Ovary (tissue), 9 donors: ENCODE data around the gene SMTNL2. TPM values are rescaled to one million over a fixed set of nuclear protein-coding genes. Genes with fewer than 3 reads are reported as not detected.
"Not testable (repeated sequence)": the region's sequence is repeated elsewhere in the genome, so short reads cannot be mapped to it uniquely, and the experiment has no call there.

Experiments
- DNase-seq, 5 donors: peaks; one replicate each; pipeline ENCODE4 v3.0.0-alpha.2; 2019 to 2020
- H3K27ac ChIP-seq, 2 donors: fragments of 200-600 bp; one replicate each; pipeline versions ENCODE4 v1.5.1 to v1.8.0; 2019 to 2022
- H3K27me3 ChIP-seq: fragments of 200-600 bp; one replicate; pipeline ENCODE4 v1.8.0; 2022
- H3K36me3 ChIP-seq: fragments of 200-600 bp; sonication (generic); one replicate; pipeline ENCODE4 v1.5.1; 2019
- H3K4me1 ChIP-seq: one replicate; pipeline ENCODE4 v1.8.1; 2013; ENCODE audit warnings: mild to moderate bottlenecking, moderate library complexity; ENCODE audit not compliant: insufficient read depth
- H3K4me3 ChIP-seq: fragments of 200-600 bp; sonication (generic); one replicate; pipeline ENCODE4 v1.5.1; 2017
- H3K9me3 ChIP-seq, 2 donors: fragments of 200-600 bp in 1 of 2; sonication (generic) in 1 of 2; one replicate each; pipeline versions ENCODE4 v1.5.1 to v1.8.1; 2013 to 2019; ENCODE audit warnings: mild to moderate bottlenecking in 1 of 2, moderate library complexity in 1 of 2
- EP300 ChIP-seq: sonication (generic); formaldehyde crosslinking; IDR thresholded peaks from one replicate; pipeline ENCODE4 v1.6.1; 2017; ENCODE audit warnings: antibody characterized with exemption
- POLR2A ChIP-seq: fragments of 450-650 bp; IDR thresholded peaks from one replicate; pipeline ENCODE4 v1.6.1; 2017; ENCODE audit warnings: antibody characterized with exemption, mild to moderate bottlenecking, moderate library complexity
- WGBS, 3 donors: extraction: QIAGEN DNeasy Blood & Tissue Kit in 1 of 3; methylation state at CpG; one replicate each; pipeline versions ENCODE4 v1.1.5 to v1.1.7; 2013 to 2017; 5-methylcytosine and 5-hydroxymethylcytosine counted together
- intact Hi-C, 4 donors: fragments of 100-400 bp; cut with DNase I; formaldehyde crosslinking; loops; one replicate each; pipeline versions ENCODE4 v1.11.0 to v1.15.1; 2022 to 2023
- polyA plus RNA-seq, 2 donors: library from polyadenylated mRNA; stranded (reverse); fragments of 200-250 nt in 1 of 2; fragments of 350-450 nt in 1 of 2; fragmentation: Illumina TruSeq in 1 of 2; extraction: RNeasy Lipid Tissue Mini Kit (QIAGEN cat#74804) in 1 of 2; gene quantifications; one replicate each; pipeline ENCODE4 v1.2.3, GENCODE V29; 2013 to 2014
- total RNA-seq, 7 donors: library from RNA; depleted of rRNA in 2 of 7; stranded (reverse); fragments of >200 nt in 2 of 7; fragmentation: NEBNext Ultra II Directional in 3 of 7; extraction: Animal tissue kit (Norgen Biotek cat#: 25700) in 3 of 7; gene quantifications; one replicate each; pipeline versions ENCODE4 v1.1.0 to v1.2.4, GENCODE V29; 2016 to 2023
- TF ChIP-seq, protein P1 (sequence below), 3 donors: fragments of 450-650 bp in 2 of 3; fragments of 200-600 bp in 1 of 3; IDR thresholded peaks; one replicate each; pipeline versions ENCODE4 v1.5.1 to v1.8.0; 2016 to 2022; ENCODE audit warnings: antibody characterized with exemption in 3 of 3, mild to moderate bottlenecking in 1 of 3
- donor health status: DM: no; HTN: no; CAD: no; lungs with moderate emphysema.
- donor health status: DM: no; HTN: no; CAD: no.
- donor health status: Bipolar disorder and iron deficiency.
- donor health status: DM: yes; HTN: yes; CAD: no.
- donor health status: DM: no; HTN: no; CAD: no.
- donor health status: DM: yes; HTN: yes; CAD: no.

Gene SMTNL2
- total and polyA plus RNA-seq, 9 donors: 3.7 to 34.3 (median 15.1) TPM

DNA sequence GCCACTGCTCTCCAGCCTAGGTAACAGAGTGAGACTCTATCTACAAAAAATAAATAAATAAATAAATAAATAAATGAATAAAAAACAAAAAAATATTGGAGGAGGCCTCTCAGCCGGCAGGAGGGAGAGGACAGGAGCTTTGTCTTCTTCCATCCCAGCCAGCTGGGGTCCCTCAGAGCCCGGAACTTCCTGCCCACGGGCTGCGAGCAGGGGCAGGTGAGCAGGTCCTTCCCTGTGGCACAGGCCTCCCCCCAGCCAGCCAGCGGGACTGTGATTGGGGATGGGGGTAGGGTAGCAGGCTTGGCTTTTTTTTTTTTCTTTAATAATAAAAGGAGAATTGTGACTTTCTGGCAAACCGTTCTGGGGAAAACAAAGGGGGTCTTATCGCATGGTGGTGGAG, 10.1 kb downstream of the SMTNL2 start:
- Histone ChIP-seq H3K4me3 (no peak overlapping the region), H3K4me1 (peaks cover 15% of the 10 kb centered on the region)
- intact Hi-C loops: no loop called here

DNA sequence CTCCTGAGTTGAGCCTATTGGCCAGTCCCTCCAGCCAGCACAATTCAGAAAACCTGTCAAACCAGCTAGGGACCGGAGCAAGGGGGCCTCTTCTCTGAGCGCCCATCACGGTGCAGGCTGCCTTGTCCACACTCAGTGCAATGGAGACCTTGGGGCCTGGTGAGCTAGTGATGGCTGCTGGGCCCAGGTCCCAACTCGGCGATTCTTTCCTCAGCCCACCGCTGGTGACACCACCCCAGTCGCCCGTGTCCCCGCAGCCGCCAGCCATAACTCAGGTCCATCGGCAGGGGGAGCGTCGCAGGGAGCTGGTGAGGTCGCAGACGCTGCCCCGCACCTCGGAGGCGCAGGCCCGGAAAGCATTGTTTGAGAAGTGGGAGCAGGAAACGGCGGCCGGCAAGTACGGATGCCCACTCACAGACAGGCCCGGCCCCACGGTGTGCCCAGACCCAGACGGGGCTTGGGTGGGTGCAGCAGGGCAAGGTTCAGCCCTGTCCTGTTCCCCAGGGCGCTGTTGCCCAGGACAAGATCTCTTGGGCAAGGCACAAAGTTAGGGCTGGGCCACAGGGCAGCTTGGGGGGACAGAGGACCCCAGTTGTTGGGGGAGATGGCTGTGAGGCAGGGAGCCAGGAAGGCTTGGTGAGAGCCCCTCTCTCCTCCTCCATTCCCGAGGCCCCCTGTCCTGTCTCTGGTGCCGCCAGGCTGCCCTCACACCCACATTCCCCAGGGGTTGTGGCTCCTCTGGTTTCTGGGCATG, 10.8 kb downstream of the SMTNL2 start:
- Histone ChIP-seq H3K4me3 (no peak overlapping the region), H3K27ac (no peak overlapping the region), H3K27me3 (no peaks in the 10 kb centered on the region), H3K9me3 (no peaks in the 10 kb centered on the region), H3K36me3 (no peaks in the 10 kb centered on the region), H3K4me1 (peaks cover 22% of the 10 kb centered on the region)
- TF ChIP-seq EP300: no peak
- TF ChIP-seq, protein P1, sequence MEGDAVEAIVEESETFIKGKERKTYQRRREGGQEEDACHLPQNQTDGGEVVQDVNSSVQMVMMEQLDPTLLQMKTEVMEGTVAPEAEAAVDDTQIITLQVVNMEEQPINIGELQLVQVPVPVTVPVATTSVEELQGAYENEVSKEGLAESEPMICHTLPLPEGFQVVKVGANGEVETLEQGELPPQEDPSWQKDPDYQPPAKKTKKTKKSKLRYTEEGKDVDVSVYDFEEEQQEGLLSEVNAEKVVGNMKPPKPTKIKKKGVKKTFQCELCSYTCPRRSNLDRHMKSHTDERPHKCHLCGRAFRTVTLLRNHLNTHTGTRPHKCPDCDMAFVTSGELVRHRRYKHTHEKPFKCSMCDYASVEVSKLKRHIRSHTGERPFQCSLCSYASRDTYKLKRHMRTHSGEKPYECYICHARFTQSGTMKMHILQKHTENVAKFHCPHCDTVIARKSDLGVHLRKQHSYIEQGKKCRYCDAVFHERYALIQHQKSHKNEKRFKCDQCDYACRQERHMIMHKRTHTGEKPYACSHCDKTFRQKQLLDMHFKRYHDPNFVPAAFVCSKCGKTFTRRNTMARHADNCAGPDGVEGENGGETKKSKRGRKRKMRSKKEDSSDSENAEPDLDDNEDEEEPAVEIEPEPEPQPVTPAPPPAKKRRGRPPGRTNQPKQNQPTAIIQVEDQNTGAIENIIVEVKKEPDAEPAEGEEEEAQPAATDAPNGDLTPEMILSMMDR (IDR thresholded peaks at IDR 0.05): no peak
- TF ChIP-seq POLR2A: no peak
- WGBS, 3 donors: 77 to 85% (median 83%) methylated on average over 27 to 29 of the region's 29 CpGs
- no peak for DNase-seq
- intact Hi-C loops: no loop called here

More for the DNA sequence above, 10.1 kb downstream of the SMTNL2 start:
- 85 to 87% (median 87%) methylated on average over 7 of the region's 7 CpGs for WGBS, 3 donors
- Histone ChIP-seq H3K27me3 (no peaks in the 10 kb centered on the region), H3K36me3 (no peaks in the 10 kb centered on the region), H3K27ac (no peak overlapping the region), H3K9me3 (no peaks in the 10 kb centered on the region)
- DNase-seq: no peak
- TF ChIP-seq, protein P1 (IDR thresholded peaks at IDR 0.05): no peak
- TF ChIP-seq POLR2A (no peak), EP300 (no peak)

DNA sequence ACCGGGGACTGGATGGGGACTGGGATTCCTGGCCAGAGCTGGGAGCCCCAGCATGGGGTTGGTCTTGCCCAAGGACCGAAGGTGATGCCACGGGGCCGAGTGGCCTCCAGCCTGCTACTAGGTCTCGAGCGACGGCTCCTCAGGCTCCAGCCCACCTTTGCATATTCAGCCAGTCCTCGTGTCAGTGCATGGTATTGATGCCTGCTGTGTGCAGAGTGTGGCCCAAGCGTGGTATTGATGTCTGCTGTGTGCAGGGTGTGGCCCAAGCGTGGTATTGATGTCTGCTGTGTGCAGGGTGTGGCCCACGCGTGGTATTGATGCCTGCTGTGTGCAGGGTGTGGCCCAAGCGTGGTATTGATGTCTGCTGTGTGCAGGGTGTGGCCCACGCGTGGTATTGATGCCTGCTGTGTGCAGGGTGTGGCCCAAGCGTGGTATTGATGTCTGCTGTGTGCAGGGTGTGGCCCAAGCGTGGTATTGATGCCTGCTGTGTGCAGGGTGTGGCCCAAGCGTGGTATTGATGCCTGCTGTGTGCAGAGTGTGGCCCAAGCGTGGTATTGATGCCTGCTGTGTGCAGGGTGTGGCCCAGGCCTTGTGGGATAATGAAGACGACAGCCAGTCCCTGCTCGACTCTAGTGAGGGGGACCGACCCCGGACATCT, 11.5 kb downstream of the SMTNL2 start:
- WGBS, 3 donors: 93 to 94% (median 94%) methylated on average over 19 to 23 of the region's 23 CpGs
- H3K36me3 ChIP-seq, H3K9me3 ChIP-seq, intact Hi-C loops, H3K27me3 ChIP-seq, H3K27ac ChIP-seq, H3K4me3 ChIP-seq, DNase-seq: not testable (repeated sequence)
- H3K4me1 ChIP-seq: peaks cover 22% of the 10 kb centered on the region

DNA sequence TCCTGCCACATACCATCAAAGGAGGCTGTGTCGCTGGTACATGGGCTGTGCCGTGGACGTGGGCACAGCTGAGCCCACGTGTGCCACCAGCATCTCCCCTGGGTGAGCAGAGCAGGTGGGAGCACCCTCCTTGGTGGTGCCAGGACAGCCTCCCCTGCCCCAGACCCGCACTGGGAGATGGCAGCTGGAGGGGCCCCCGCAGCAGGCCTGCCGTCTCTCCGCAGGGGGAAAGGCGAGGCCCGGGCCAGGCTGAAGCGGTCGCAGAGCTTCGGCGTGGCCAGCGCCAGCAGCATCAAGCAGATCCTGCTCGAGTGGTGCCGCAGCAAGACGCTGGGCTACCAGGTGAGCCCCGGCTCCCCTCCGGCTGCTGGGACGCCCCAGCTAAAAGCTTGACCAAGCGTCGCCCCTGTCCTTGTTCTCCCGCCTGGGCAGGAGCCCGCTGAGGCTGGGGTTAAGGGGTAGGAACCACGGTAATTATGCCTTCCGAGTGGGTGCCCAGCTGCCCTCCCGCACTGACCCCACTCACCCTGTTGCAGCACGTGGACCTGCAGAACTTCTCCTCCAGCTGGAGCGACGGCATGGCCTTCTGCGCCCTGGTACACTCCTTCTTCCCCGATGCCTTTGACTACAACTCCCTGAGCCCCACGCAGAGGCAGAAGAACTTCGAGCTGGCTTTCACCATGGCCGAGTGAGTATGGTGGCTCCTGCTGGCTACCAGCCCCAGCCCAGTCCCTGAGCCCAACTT, 12.5 kb downstream of the SMTNL2 start:
- intact Hi-C loops: no loop called here
- H3K4me3 ChIP-seq: no peak overlapping the region
- no peaks in the 10 kb centered on the region for H3K27me3 ChIP-seq
- whole genome bisulfite sequencing, 3 donors: 93 to 95% (median 94%) methylated on average over 36 of the region's 36 CpGs
- H3K9me3 ChIP-seq: no peaks in the 10 kb centered on the region
- H3K36me3 ChIP-seq: no peaks in the 10 kb centered on the region
- H3K4me1 ChIP-seq: peaks cover 19% of the 10 kb centered on the region
- TF ChIP-seq, protein P1 (IDR thresholded peaks at IDR 0.05): no peak
- TF ChIP-seq EP300: no peak
- no peak for TF ChIP-seq POLR2A
- DNase-seq: no peak
- no peak overlapping the region for H3K27ac ChIP-seq
